Smooth muscle cell (in vitro differentiated cells): Measurements from ENCODE around the gene FAM227B. TPM values are rescaled to one million over a fixed set of nuclear protein-coding genes. Genes with fewer than 3 reads are reported as not detected.
A peak's percentile ranks its signal among the peaks of the same experiment; 100 is the strongest.

ENCODE experiments used
- DNase-seq: peaks from one replicate; lab custom pipeline; 2025; ENCODE audit not compliant: unreplicated experiment; lab: John Stamatoyannopoulos, UW
- H2AFZ ChIP-seq: fragments of 200-600 bp; sonication (generic); 2 replicates; pipeline ENCODE4 v1.6.0; 2016; ENCODE audit warnings: antibody characterized with exemption, low read depth, mild to moderate bottlenecking
- H3F3A ChIP-seq: fragments of 200-600 bp; sonication (generic); 2 replicates; pipeline ENCODE4 v1.6.0; 2017; ENCODE audit warnings: antibody characterized with exemption, low read depth
- H3K27ac ChIP-seq: fragments of 200-600 bp; sonication (generic); 2 replicates; pipeline ENCODE4 v1.5.1; 2016; ENCODE audit warnings: low read depth, mild to moderate bottlenecking
- H3K27me3 ChIP-seq: fragments of 200-600 bp; sonication (generic); 2 replicates; pipeline ENCODE4 v1.6.1; 2016; ENCODE audit warnings: low read depth, mild to moderate bottlenecking
- H3K36me3 ChIP-seq: fragments of 200-600 bp; sonication (generic); 2 replicates; pipeline ENCODE4 v1.5.1; 2016; ENCODE audit warnings: low read depth
- H3K4me1 ChIP-seq: fragments of 200-600 bp; sonication (generic); 2 replicates; pipeline ENCODE4 v1.5.1; 2016; ENCODE audit warnings: low read depth
- H3K4me2 ChIP-seq: fragments of 200-600 bp; sonication (generic); 2 replicates; pipeline ENCODE4 v1.6.0; 2016; ENCODE audit warnings: mild to moderate bottlenecking
- H3K4me3 ChIP-seq: fragments of 200-600 bp; sonication (generic); 2 replicates; pipeline ENCODE4 v1.5.1; 2016; ENCODE audit warnings: mild to moderate bottlenecking
- H3K79me2 ChIP-seq: fragments of 200-600 bp; sonication (generic); 2 replicates; pipeline ENCODE4 v1.6.0; 2016; ENCODE audit warnings: low read depth, mild to moderate bottlenecking
- H3K9ac ChIP-seq: fragments of 200-600 bp; sonication (generic); 2 replicates; pipeline ENCODE4 v1.6.0; 2016; ENCODE audit warnings: low read depth
- H3K9me3 ChIP-seq: fragments of 200-600 bp; sonication (generic); replicated peaks from 2 replicates; pipeline ENCODE4 v1.5.1; 2016; ENCODE audit warnings: low read depth
- H4K20me1 ChIP-seq: fragments of 200-600 bp; sonication (generic); 2 replicates; pipeline ENCODE4 v1.6.0; 2016; ENCODE audit warnings: low read depth
- WGBS: methylation state at CpG from one replicate; pipeline ENCODE4 v1.1.7; 2016; ENCODE audit warnings: low lambda C conversion rate; 5-methylcytosine and 5-hydroxymethylcytosine counted together
- polyA plus RNA-seq: library from polyadenylated mRNA; unstranded; fragments of >200 nt; fragmentation: Nextera tagmentation; extraction: Ambion mirVana; gene quantifications from 2 replicates; pipeline ENCODE4 v1.2.1, GENCODE V29; 2016
- total RNA-seq: library from RNA; depleted of rRNA; stranded (reverse); fragments of >200 nt; gene quantifications from 2 replicates; pipeline ENCODE4 v1.2.3, GENCODE V29; 2014
- TF ChIP-seq, protein P1 (sequence below): fragments of 200-600 bp; sonication (generic); IDR thresholded peaks from 2 replicates; pipeline ENCODE4 v1.5.1; 2017; ENCODE audit warnings: borderline replicate concordance, mild to moderate bottlenecking, antibody characterized with exemption; ENCODE audit not compliant: insufficient read depth, poor library complexity, severe bottlenecking

The FAM227B gene
- total and polyA plus RNA-seq, 2 experiments from 2014 or later: 7.5 to 9.7 TPM

DNA sequence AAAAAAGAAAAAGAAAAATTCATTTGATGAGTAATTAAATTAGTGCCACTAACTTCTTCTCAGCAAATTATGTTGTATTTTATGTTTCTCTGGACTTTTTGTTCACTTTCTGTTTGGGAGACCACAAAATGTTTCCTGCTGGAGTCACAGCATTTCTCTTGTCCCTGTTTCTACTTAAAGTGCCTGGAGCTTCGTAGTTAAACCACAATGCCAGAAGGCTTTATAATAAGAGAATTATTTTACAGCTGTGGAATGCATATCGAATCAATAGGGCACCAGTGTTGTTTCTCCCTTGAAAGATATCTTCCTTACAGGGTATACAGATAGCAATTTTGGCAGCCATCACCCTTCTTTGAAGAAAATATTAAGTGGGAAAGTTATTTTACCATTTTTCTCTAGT, 3.4 kb upstream of the FAM227B start:
- Histone ChIP-seq H3K4me3 (peak overlapping the region; percentile 16), H3F3A (peaks cover 28% of the 10 kb centered on the region), H3K36me3 (no peaks in the 10 kb centered on the region), H3K9me3 (no peaks in the 10 kb centered on the region), H3K79me2 (peaks cover 57% of the 10 kb centered on the region), H3K4me2 (peak overlapping the region; percentile 99), H3K27ac (peak overlapping the region; percentile 98), H3K4me1 (peaks cover 63% of the 10 kb centered on the region), H3K9ac (peak overlapping the region; percentile 81), H3K27me3 (no peaks in the 10 kb centered on the region), H4K20me1 (no peaks in the 10 kb centered on the region), H2AFZ (no peak overlapping the region)
- 4% methylated on average over 2 of the region's 2 CpGs for WGBS
- TF ChIP-seq, protein P1, sequence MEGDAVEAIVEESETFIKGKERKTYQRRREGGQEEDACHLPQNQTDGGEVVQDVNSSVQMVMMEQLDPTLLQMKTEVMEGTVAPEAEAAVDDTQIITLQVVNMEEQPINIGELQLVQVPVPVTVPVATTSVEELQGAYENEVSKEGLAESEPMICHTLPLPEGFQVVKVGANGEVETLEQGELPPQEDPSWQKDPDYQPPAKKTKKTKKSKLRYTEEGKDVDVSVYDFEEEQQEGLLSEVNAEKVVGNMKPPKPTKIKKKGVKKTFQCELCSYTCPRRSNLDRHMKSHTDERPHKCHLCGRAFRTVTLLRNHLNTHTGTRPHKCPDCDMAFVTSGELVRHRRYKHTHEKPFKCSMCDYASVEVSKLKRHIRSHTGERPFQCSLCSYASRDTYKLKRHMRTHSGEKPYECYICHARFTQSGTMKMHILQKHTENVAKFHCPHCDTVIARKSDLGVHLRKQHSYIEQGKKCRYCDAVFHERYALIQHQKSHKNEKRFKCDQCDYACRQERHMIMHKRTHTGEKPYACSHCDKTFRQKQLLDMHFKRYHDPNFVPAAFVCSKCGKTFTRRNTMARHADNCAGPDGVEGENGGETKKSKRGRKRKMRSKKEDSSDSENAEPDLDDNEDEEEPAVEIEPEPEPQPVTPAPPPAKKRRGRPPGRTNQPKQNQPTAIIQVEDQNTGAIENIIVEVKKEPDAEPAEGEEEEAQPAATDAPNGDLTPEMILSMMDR: no peak
- no peak for DNase-seq

DNA sequence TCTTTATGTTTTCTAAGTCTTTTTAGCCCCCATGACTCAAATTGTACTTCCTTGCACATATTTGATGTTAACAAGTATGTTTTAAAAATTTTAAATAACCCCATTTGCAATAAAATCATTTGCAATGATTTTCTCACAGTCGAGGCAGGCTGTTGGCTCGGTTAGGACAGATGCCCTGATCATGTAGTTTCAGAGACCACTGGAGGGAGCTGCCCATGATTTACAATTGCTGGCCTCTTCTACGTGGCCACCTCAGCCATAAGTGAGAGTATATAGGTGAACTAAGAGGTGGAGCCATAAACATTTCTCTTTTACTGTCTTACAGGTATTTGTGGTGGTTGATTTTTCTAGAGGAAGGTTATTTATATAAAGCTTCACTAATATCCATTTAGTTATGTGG, 1.9 kb upstream of the FAM227B start:
- H3K27me3 ChIP-seq: no peaks in the 10 kb centered on the region
- H3K9ac ChIP-seq: peak overlapping the region; percentile 20
- H3K27ac ChIP-seq: peak overlapping the region; percentile 98
- H2AFZ ChIP-seq: no peak overlapping the region
- peaks cover 52% of the 10 kb centered on the region for H3K79me2 ChIP-seq
- peak overlapping the region; percentile 94 for H3K4me3 ChIP-seq
- peaks cover 22% of the 10 kb centered on the region for H3F3A ChIP-seq
- H3K36me3 ChIP-seq: no peaks in the 10 kb centered on the region
- H3K4me2 ChIP-seq: peak overlapping the region; percentile 99
- TF ChIP-seq, protein P1: no peak
- no peaks in the 10 kb centered on the region for H4K20me1 ChIP-seq
- WGBS: 58% methylated on average over 3 of the region's 3 CpGs
- DNase-seq: no peak
- H3K9me3 ChIP-seq: no peaks in the 10 kb centered on the region
- H3K4me1 ChIP-seq: peaks cover 51% of the 10 kb centered on the region

DNA sequence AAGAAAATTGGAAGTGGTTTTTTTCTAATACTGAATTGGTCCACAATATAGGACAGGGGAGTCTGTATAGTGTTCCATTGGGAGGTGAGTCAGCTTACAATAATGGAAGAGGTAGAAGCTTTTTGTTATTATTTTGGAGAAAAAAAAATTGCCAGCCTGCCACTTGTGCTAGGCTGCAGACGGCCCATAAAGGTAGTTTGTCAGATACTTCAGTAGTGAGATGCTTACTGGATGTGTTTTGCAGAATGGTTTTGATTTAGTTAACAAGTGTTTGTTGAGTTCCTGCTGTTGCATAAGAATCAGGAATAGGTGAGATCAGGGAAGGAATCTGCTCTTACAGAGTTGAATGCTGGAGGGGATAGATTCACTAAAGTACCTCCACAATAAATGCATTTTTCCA, 1.3 kb upstream of the FAM227B start:
- no peaks in the 10 kb centered on the region for H3K9me3 ChIP-seq
- peaks cover 52% of the 10 kb centered on the region for H3K79me2 ChIP-seq
- H2AFZ ChIP-seq: no peak overlapping the region
- DNase-seq: no peak
- H3K27ac ChIP-seq: peak overlapping the region; percentile 98
- H3F3A ChIP-seq: peaks cover 20% of the 10 kb centered on the region
- H3K36me3 ChIP-seq: no peaks in the 10 kb centered on the region
- H3K4me1 ChIP-seq: peaks cover 45% of the 10 kb centered on the region
- H3K9ac ChIP-seq: peak overlapping the region; percentile 94
- no peaks in the 10 kb centered on the region for H4K20me1 ChIP-seq
- 32% methylated on average over 1 of the region's 1 CpG for WGBS
- H3K27me3 ChIP-seq: no peaks in the 10 kb centered on the region
- H3K4me2 ChIP-seq: peak overlapping the region; percentile 99
- H3K4me3 ChIP-seq: peak overlapping the region; percentile 94
- TF ChIP-seq, protein P1: no peak

DNA sequence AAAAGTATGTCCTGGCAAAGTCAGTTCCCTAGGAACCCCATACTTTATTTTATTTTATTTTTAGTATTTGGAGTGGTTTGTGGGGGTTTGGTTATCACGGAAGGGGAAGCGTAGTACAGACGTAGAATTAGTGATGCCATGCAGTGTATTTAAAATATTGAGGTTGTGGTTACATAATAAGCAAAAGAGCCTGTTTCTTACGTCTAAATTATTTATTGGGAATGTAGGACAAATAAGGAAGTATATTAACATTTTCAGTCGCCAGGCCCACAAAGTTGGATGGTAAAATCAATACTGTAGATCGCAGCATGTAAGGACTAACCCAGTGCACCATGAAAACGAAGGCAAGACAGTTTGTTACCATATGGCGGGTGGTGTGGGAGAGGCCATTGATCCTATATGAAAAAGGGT, 788 bp upstream of the FAM227B start:
- Histone ChIP-seq H3K36me3 (no peaks in the 10 kb centered on the region), H3K4me3 (peak overlapping the region; percentile 94), H3K4me1 (peaks cover 40% of the 10 kb centered on the region), H3K27ac (peak overlapping the region; percentile 98), H3F3A (peaks cover 15% of the 10 kb centered on the region), H4K20me1 (no peaks in the 10 kb centered on the region), H2AFZ (peak overlapping the region; percentile 81), H3K79me2 (peaks cover 48% of the 10 kb centered on the region), H3K9ac (peak overlapping the region; percentile 94), H3K9me3 (no peaks in the 10 kb centered on the region), H3K4me2 (peak overlapping the region; percentile 99), H3K27me3 (no peaks in the 10 kb centered on the region)
- TF ChIP-seq, protein P1: no peak
- WGBS: 8% methylated on average over 8 of the region's 8 CpGs
- no peak for DNase-seq
